Stimulated activated CD8-positive, alpha-beta memory T cell treated with anti-CD3 and anti-CD28 coated beads, Interleukin-12 subunit alpha, Interleukin-12 subunit beta, amount 100 ng/mL, for 4 hours (primary cell): ENCODE data around the gene CMTM4.
"Not testable (repeated sequence)": the region's sequence is repeated elsewhere in the genome, so short reads cannot be mapped to it uniquely, and the experiment has no call there.

ENCODE experiments used
- DNase-seq: peaks from one replicate; pipeline ENCODE4 v3.0.0-alpha.2; 2020; ENCODE audit warnings: low read depth

The CMTM4 gene

DNA sequence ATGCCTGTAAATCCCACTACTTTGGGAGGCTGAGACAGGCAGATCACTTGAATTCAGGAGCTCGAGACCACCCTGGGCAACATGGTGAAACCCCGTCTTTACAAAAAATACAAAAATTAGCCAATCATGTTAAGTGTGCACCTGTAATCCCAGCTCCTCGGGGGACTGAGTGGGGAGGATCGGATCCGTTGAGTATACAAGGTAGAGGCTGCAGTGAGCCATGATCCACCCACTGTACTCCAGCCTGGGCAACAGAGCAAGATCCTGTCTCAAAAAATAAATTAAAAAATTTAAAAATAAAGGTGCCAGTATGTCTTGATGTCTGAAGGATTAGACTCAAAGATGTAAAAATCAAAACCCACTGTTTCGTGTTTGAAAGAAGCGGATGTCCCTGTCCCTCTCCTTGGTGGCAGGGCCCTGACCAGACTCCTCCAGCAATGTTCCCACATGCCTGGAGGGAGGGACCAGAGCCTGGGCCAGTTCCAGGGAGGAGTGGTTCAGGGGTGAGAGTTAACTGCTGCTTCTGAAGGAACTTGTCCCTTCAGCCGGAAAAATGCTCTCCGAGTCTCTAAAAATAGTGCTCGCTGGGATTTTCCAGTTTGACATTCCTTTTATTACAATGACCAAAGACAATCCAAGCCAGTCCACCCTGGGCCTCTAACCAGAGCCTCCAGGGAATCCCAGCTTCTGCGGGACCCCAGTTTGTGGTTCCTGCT is 9.4 kb upstream of the CMTM4 start:
- no peak for DNase-seq

DNA sequence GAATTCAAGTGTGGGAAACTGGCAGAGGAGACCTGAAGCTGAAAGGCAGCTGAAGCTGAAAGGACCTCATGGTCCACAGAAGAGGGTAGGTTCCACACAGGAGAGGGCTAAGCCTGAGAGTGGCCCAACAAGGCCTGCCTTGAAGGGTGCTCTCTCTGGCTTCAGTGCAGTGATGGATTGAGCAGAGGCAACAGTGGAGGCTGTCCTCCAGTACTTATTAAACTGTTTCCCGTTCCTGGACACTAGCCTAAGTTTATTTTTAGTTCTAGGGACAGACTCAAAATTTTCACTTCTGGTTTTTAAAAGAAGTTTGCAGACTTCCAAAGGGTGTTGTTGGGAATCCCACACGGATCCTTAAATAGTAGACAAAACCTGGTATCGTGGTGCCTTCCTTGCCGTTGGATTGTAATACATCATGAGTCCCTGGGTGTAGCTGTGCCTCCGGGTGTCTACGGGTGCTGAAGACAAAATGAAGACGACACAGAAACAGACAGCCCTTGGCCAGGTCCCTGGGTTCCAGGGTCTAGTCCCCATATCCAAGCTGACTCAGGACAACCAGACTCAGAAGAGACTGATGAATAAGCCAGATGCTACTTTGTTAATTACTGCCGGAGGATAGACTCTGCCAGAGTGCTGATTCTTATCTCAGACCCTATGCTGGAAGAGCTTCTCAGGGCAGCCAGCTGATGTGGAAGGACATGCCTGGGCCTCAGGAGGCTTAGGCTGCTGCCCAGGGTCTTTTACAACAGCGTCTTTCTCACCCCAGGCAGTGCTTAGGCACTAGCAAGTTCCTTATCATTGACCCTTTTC is 7.1 kb upstream of the CMTM4 start:
- DNase-seq = no peak

GRCh38 chr16:66701516-66701915 is 5.0 kb upstream of the CMTM4 start:
- no peak for DNase-seq

- no peak for DNase-seq
These were observed 4.5 kb upstream of the CMTM4 start for GRCh38 chr16:66701026-66701425.

GRCh38 chr16:66699898-66700297 is 3.4 kb upstream of the CMTM4 start:
- no peak for DNase-seq

GRCh38 chr16:66698046-66698445 is 1.5 kb upstream of the CMTM4 start:
- no peak for DNase-seq

DNA sequence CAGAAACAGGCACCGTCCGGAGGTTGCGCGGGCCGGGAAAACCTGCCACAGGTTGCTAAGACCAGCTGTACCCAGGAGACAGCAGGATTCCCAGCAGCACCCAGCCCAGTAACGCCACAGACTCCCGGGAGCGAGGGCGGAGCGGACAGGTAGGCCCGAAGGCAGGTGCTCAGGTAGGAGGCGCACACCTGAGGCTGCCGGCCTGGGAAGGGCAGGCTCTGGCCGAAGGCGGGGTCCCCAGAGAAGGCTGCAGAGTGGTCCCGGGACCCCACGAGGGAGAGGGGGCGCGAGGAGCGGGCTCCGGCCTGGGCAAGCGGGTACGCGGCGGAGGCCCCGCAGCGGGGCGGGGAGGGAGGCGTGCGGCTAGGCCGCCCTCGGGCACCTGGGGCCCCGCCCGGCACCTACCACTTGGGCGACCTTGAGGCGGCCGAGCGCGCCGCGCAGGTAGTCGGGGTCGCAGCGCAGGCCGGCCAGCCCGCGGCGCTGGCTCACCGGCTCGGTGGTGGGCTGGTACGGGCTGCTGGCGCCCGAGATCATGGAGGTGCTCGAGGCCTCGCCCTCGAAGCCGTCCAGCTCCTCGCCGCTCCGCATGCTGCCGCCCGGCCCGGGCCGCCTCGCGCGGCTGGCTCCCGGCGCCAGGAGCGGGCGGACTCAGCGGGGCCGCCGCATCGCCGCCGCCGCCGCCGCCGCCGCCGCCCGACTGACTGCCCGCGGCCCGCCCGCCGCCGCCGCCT is 441 bp downstream of the CMTM4 start:
- DNase-seq = no peak

- no peak for DNase-seq
These were observed 1.0 kb downstream of the CMTM4 start for GRCh38 chr16:66695471-66695934.

DNA sequence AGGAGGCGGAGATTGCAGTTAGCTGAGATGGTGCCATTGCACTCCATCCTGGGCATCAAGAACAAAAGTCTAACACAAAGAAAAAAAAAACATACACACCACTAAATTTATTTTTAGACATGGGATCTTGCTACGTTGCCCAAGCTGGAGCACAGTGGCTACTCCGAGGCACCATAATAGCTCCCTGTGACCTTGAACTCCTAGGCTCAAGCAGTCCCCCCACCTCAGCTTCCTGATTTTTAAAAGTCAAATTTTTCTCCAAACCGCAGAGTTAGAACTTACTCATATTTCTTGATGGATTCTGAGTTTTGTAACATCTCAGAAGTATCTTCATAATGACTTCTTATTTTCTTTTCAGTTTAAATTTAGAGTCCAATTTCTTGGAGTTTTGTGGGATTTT is 3.4 kb downstream of the CMTM4 start:
- no peak for DNase-seq

GRCh38 chr16:66692341-66692740 is 4.2 kb downstream of the CMTM4 start:
- no peak for DNase-seq

DNA sequence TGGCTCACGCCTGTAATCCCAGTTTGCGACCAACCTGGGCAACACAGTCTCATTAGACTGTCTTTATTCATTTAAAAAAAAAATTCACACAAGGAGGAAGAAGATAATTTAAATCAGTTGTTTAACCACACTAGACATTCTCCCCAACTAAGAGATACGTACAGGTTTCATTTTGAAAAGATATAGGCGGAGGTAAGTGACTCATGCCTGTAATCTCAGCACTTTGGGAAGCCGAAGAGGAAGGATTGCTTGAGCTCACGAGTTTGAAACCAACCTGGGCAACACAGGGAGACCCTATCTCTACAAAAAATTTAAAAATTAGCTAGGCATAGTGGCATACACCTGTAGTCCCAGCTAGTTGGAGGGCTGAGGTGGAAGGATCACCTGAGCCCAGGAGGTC is 5.3 kb downstream of the CMTM4 start:
- no peak for DNase-seq

DNA sequence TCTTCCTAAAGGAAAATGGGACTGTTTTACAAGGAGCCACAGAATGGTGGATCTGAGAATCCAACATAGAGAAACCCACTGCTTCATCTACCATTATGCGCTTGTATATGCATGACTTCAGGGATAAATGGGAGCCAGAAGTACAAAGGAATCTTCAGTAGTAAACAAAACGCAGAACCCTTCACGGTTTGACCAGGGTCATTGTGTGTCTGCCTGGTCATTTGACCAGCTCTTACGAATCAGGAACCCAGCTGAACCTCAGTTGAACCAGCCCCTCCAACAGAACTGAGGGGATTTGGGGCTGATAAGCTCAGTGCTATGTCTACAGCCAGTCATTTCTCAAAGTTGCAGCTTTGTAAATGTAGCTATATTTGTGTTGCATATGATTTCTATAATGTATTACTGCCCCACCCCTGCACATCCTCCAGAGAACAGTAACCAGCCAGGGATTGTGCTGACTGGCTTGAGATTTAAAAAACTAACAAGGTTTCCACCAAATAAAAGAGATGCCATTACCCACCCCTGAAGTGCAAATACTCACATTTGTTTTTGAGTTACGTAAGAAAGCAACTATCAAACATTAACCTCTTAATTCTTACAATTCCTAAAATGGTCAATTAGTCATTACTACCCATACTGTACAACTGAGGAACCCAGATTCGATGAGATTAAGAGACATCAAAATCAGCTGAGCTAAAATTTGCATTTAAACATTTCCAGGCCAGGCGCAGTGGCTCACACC is 6.3 kb downstream of the CMTM4 start:
- DNase-seq = no peak

DNA sequence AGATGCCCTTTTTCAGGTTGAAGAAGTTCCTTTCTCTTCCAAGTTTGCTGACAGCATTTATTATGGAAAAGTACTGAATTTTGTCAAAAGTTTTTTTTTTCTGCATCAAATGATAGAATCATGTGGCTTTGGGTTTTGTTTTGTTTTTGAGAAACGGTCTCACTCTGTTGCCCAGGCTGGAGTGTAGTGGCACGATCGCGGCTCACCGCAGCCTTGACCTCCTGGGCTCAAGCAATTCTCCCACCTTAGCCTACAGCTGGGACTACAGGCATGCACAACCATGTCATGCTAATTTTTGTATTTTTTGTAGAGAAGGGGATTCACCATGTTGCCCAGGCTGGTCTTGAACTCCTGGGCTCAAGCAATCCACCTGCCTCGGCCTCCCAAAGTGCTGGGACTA is 7.3 kb downstream of the CMTM4 start:
- no peak for DNase-seq

- DNase-seq = no peak
These were observed 8.5 kb downstream of the CMTM4 start for GRCh38 chr16:66687906-66688625.

DNA sequence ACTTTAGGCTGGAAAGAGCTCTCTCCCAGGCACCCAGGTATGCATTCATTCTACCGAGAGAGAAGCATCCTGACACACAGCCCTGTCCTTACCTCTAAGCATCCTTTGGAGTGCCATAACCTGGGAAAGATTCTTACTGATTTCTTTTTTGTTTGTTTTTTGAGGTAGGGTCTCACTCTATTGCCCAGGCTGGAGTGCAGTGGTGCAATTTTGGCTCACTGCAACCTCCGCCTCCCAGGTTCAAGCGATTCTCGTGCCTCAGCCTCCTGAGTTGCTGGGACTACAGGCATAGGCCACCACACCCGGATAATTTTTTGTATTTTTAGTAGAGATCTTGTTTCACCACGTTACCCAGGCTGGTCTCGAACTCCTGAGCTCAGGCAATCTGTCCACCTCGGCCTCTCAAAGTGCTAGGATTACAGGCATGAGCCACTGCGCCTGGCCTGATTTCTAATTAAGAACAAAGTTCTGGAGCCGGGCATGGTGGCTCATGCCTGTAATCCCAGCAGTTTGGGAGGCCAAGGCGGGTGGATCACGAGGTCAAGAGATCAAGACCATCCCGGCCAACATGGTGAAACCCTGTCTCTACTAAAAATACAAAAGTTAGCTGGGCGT is 10.9 kb downstream of the CMTM4 start:
- not testable (repeated sequence) for DNase-seq

DNA sequence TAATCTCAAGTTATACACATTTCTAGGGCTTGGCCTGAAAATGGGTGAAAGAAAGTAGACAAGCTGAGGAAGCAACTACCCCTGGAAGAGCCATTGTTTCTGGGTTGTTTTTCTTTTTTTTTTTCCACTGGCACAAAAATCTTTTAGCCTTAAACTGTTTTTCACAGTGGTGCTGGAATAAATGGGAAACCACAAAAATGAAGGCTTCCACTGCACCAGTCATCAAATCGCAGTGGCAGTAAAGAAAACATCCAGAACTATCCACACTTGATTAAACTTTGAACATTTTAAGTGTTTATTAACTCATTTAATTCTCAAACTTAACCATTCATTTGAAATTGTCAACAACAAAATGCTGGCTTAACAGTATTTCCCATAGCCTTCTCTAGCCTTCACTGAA is 14.3 kb downstream of the CMTM4 start:
- DNase-seq = no peak

DNA sequence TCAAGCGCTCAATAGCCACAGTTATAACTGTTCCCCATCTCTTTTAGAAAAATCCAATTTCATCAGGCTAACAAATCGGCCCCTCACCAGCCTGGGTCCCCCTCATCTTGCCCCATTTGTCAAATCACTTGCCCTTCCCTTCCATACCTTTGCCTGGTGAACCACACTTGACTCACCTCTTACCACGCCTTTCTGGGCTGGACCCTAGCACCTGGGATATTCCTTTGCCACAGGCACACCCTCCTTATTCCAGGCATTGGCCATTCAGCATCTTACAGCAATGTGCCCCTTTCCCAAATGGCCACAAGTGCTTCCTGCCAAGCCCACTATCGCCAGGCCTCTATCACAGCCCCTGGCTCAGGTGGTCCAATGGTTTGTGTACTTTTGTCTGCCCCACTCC is 14.9 kb downstream of the CMTM4 start:
- no peak for DNase-seq

GRCh38 chr16:66678337-66678736 is 18.2 kb downstream of the CMTM4 start:
- no peak for DNase-seq

GRCh38 chr16:66677836-66678235 is 18.7 kb downstream of the CMTM4 start:
- no peak for DNase-seq

GRCh38 chr16:66677179-66677578 is 19.4 kb downstream of the CMTM4 start:
- no peak for DNase-seq

- no peak for DNase-seq
These were observed 19.9 kb downstream of the CMTM4 start for GRCh38 chr16:66676599-66676998.
